ENCODE measurements around the gene TAOK2.

The TAOK2 gene

DNA sequence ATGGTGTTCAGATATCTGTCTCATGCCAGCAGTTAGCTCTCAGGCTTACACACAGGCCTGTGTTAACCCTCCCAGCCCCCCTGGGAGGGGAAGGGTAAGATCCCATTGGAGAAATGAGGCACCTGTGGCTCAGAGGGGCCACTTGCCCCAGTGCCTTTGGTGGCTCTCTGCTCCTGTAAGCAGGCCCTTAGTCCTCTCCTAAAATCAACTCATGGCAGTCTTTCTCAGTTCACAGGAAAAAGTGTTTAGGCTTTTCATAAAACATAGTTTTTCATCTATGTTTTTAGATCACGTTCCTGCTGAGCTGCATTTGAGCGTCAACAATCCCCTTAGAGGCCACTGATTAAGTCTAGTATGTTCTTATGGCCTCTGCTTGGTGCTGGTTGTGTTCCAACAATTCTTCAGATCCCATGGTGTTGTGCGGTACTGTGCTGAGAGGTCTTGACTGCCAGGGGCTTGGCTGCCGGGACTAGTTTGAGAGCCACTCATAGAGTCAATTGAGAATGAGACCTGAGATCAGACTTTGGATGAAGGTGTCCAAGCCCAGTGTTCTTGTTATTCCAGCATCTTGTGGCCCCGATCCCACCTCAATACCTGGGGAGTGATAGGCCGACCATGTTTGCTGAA is 10.6 kb downstream of the TAOK2 start:
- no peak for DNase-seq (ENCODE audit: low read depth, low spot score)
- H3K4me3 ChIP-seq (ENCODE audit: low read length) = no peak overlapping the region

- H3K4me3 ChIP-seq (ENCODE audit: low read length) = no peak overlapping the region
- DNase-seq (ENCODE audit: low read depth, low spot score) = no peak
These were observed 11.1 kb downstream of the TAOK2 start for GRCh38 chr16:29984764-29985147.

- no peak overlapping the region for H3K4me3 ChIP-seq (ENCODE audit: low read length)
- no peak for DNase-seq (ENCODE audit: low read depth, low spot score)
These were observed 11.7 kb downstream of the TAOK2 start for GRCh38 chr16:29985271-29985811.

GRCh38 chr16:29986231-29986630 is 12.6 kb downstream of the TAOK2 start:
- DNase-seq (ENCODE audit: low read depth, low spot score) = no peak

DNA sequence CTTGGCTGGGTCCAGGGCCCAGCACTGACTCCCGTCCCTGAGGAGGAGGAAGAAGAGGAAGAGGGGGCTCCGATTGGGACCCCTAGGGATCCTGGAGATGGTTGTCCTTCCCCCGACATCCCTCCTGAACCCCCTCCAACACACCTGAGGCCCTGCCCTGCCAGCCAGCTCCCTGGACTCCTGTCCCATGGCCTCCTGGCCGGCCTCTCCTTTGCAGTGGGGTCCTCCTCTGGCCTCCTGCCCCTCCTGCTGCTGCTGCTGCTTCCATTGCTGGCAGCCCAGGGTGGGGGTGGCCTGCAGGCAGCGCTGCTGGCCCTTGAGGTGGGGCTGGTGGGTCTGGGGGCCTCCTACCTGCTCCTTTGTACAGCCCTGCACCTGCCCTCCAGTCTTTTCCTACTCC is 13.3 kb downstream of the TAOK2 start:
- no peak for DNase-seq (ENCODE audit: low read depth, low spot score)
- H3K4me3 ChIP-seq (ENCODE audit: low read length) = no peak overlapping the region

More at GRCh38 chr16:29986231-29986630, 12.6 kb downstream of the TAOK2 start:
- H3K4me3 ChIP-seq (ENCODE audit: low read length) = no peak overlapping the region

DNA sequence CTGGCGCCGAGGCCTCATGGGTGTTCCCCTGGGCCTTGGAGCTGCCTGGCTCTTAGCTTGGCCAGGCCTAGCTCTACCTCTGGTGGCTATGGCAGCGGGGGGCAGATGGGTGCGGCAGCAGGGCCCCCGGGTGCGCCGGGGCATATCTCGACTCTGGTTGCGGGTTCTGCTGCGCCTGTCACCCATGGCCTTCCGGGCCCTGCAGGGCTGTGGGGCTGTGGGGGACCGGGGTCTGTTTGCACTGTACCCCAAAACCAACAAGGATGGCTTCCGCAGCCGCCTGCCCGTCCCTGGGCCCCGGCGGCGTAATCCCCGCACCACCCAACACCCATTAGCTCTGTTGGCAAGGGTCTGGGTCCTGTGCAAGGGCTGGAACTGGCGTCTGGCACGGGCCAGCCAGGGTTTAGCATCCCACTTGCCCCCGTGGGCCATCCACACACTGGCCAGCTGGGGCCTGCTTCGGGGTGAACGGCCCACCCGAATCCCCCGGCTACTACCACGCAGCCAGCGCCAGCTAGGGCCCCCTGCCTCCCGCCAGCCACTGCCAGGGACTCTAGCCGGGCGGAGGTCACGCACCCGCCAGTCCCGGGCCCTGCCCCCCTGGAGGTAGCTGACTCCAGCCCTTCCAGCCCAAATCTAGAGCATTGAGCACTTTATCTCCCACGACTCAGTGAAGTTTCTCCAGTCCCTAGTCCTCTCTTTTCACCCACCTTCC is 13.9 kb downstream of the TAOK2 start:
- H3K4me3 ChIP-seq (ENCODE audit: low read length) = no peak overlapping the region
- no peak for DNase-seq (ENCODE audit: low read depth, low spot score)

DNA sequence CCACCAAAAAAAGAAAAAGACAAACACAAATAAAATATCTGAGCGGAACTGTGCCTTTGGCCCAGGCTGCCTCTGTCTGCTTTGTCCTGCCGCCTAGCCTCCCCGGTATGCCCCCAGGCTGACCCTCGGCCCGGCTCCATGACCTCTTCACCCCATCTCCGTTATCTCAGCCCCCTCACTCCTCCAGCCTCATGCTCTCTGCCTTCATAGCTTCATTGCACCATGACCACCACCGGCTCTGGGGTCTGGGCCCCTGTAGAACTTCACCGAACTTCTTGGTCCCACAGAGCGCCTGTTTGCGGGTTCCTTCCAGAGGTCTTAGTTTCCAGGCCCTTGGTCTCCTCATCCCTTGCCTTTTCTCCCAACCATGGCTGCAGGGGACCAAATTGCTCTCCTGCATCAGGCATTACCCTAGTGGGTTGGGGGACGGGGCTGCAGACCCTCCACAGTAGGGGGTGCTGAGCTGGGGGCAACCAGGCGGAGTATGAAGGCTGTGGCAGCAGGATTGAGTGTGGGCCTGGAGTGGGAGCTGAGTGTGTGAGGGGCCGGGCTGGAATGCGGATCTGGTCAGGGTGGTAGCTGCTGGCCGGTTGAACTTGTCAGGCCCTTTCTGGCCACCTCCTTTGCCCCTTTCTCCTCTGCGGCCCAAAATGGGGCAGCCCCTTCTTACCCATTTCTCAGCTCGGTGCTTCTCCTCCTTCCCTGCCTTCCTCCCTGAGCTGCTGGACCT is 14.8 kb downstream of the TAOK2 start:
- DNase-seq (ENCODE audit: low read depth, low spot score) = no peak
- H3K4me3 ChIP-seq (ENCODE audit: low read length) = no peak overlapping the region

GRCh38 chr16:29989111-29989858 is 15.6 kb downstream of the TAOK2 start:
- DNase-seq (ENCODE audit: low read depth, low spot score) = no peak
- H3K4me3 ChIP-seq (ENCODE audit: low read length) = no peak overlapping the region

- no peak for DNase-seq (ENCODE audit: low read depth, low spot score)
These were observed 16.4 kb downstream of the TAOK2 start for GRCh38 chr16:29990034-29990433.

DNA sequence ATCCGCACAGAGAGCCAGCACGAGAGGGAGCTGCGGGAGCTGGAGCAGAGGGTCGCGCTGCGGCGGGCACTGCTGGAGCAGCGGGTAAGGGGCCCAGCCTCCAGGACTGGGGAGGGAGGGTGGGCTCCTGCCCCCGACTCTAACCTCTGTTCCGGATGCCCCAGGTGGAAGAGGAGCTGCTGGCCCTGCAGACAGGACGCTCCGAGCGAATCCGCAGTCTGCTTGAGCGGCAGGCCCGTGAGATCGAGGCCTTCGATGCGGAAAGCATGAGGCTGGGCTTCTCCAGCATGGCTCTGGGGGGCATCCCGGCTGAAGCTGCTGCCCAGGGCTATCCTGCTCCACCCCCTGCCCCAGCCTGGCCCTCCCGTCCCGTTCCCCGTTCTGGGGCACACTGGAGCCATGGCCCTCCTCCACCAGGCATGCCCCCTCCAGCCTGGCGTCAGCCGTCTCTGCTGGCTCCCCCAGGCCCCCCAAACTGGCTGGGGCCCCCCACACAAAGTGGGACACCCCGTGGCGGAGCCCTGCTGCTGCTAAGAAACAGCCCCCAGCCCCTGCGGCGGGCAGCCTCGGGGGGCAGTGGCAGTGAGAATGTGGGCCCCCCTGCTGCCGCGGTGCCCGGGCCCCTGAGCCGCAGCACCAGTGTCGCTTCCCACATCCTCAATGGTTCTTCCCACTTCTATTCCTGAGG is 17.4 kb downstream of the TAOK2 start:
- no peak overlapping the region for H3K4me3 ChIP-seq (ENCODE audit: low read length)
- DNase-seq (ENCODE audit: low read depth, low spot score) = no peak

More at GRCh38 chr16:29990034-29990433, 16.4 kb downstream of the TAOK2 start:
- H3K4me3 ChIP-seq (ENCODE audit: low read length) = no peak overlapping the region

DNA sequence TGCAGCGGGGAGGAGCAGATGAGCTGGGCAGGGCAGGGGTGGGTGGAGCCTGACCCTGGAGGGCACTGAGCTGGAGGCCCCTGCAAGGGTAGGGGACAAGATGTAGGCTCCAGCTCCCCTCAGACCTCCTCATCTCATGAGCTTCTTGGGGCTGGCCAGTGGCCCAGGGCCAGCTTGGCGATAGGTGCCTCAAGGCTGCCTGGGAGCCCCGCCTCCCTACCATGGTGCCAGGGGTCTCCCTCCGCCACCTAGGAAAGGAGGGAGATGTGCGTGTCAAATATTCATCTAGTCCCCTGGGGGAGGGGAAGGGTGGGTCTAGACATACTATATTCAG is 17.9 kb downstream of the TAOK2 start:
- DNase-seq (ENCODE audit: low read depth, low spot score) = no peak
- no peak overlapping the region for H3K4me3 ChIP-seq (ENCODE audit: low read length)

DNA sequence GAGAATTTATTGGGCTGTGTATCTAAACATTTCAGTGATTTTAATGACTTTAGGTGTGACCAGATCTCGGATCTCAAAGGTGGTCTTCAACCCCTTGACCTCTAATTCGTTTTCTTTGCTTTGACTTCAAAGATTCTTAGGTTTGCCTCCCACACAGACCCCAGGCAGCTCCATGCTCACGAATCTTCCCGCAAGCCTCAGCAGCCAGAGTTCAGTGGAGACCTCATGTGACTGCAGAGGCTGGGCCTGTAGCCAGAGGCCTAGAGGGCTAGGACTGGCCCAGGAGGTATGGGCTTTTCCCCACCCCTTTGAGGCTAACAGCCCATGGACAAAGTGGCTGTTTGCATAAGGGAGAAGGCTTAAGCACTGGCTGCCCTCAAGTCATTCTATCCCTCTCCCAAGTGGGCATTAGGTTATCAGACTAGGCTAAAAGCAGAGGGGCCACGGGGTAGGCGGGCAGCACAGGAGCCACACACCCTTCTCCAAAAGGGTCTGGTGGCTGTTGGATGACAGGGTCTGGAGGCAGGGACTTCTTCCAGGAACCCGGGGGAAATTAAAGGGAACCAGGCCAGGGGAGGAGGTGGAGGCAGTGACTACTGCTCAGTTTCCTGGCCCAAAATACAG is 18.8 kb downstream of the TAOK2 start:
- DNase-seq (ENCODE audit: low read depth, low spot score) = no peak
- H3K4me3 ChIP-seq (ENCODE audit: low read length) = no peak overlapping the region

GRCh38 chr16:29993191-29993902 is 19.7 kb downstream of the TAOK2 start:
- no peak for DNase-seq (ENCODE audit: low read depth, low spot score)
- no peak overlapping the region for H3K4me3 ChIP-seq (ENCODE audit: low read length)

GRCh38 chr16:29993903-29994599 is 20.4 kb downstream of the TAOK2 start:
- no peak for DNase-seq (ENCODE audit: low read depth, low spot score)

GRCh38 chr16:29994600-29995323 is 21.1 kb downstream of the TAOK2 start:
- no peak for DNase-seq (ENCODE audit: low read depth, low spot score)
- H3K4me3 ChIP-seq (ENCODE audit: low read length) = peak overlapping the region; percentile 96

More at GRCh38 chr16:29993903-29994599, 20.4 kb downstream of the TAOK2 start:
- peak overlapping the region; percentile 96 for H3K4me3 ChIP-seq (ENCODE audit: low read length)

- DNase-seq (ENCODE audit: low read depth, low spot score) = peak; percentile 84
- peak within 1 kb of the TSS; percentile 96 for H3K4me3 ChIP-seq (ENCODE audit: low read length)
These were observed 21.7 kb downstream of the TAOK2 start, which contains the start of gene HIRIP3 for GRCh38 chr16:29995324-29995910. HIRIP3 (minus strand) TSS chr16:29995617; CDS start chr16:29995605, 12 bp downstream.

All from Jurkat, Clone E6-1 (cell line).